HepG2 (cell line): ENCODE measurements around the gene SLC27A3. TPM values are rescaled to one million over a fixed set of nuclear protein-coding genes. Genes with fewer than 3 reads are reported as not detected.

Source experiments
- ARHGAP35 ChIP-seq: sonication (generic); formaldehyde crosslinking; IDR thresholded peaks from 2 replicates; pipeline ENCODE4 v1.9.0; 2022; ENCODE audit warnings: mild to moderate bottlenecking, inconsistent platforms, moderate library complexity, missing genetic modification reagents, borderline replicate concordance
- ATF2 ChIP-seq: sonication (generic); formaldehyde crosslinking; IDR thresholded peaks from 2 replicates; pipeline ENCODE4 v1.4.0; 2020; ENCODE audit warnings: missing genetic modification reagents
- CBX2 ChIP-seq, 2 experiments: fragments of 200-600 bp in 1 of 2; sonication (generic); formaldehyde crosslinking in 1 of 2; IDR thresholded peaks; 2 replicates each; pipeline versions ENCODE4 v1.7.0 to v1.8.1; 2018 to 2022; ENCODE audit warnings: low read depth in 2 of 2, low read length in 1 of 2, mild to moderate bottlenecking in 1 of 2, missing genetic modification reagents in 1 of 2
- ERF ChIP-seq: IDR thresholded peaks from 2 replicates; pipeline ENCODE4 v1.6.1; 2018; ENCODE audit warnings: missing biosample characterization, missing genetic modification reagents
- HDAC2 ChIP-seq: sonication (generic); formaldehyde crosslinking; IDR thresholded peaks from 2 replicates; pipeline ENCODE4 v1.4.0; 2020; ENCODE audit warnings: missing genetic modification reagents
- HES4 ChIP-seq: sonication (generic); formaldehyde crosslinking; IDR thresholded peaks from 2 replicates; pipeline ENCODE4 v1.9.0; 2021; ENCODE audit warnings: mild to moderate bottlenecking, missing genetic modification reagents, borderline replicate concordance
- HOXA5 ChIP-seq: sonication (generic); formaldehyde crosslinking; IDR thresholded peaks from 2 replicates; pipeline ENCODE4 v1.4.0; 2020; ENCODE audit warnings: missing genetic modification reagents
- ISL2 ChIP-seq: sonication (generic); formaldehyde crosslinking; IDR thresholded peaks from 2 replicates; pipeline ENCODE4 v1.5.0; 2020; ENCODE audit warnings: missing genetic modification reagents
- JUND ChIP-seq: sonication (generic); formaldehyde crosslinking; IDR thresholded peaks from 2 replicates; pipeline ENCODE4 v1.8.0; 2022; ENCODE audit warnings: mild to moderate bottlenecking, missing genetic modification reagents
- KLF16 ChIP-seq, 2 experiments: sonication (generic) in 1 of 2; formaldehyde crosslinking in 1 of 2; IDR thresholded peaks; 2 replicates each; pipeline versions ENCODE4 v1.6.1 to v1.8.0; 2016 to 2023; ENCODE audit warnings: missing genetic modification reagents in 2 of 2, missing compliant biosample characterization in 1 of 2
- MIXL1 ChIP-seq: IDR thresholded peaks from 2 replicates; pipeline ENCODE4 v1.6.1; 2016
- MYC ChIP-seq: sonication (generic); formaldehyde crosslinking; IDR thresholded peaks from 2 replicates; pipeline ENCODE4 v1.9.0; 2021; ENCODE audit warnings: missing genetic modification reagents, borderline replicate concordance
- MYNN ChIP-seq: sonication (generic); formaldehyde crosslinking; IDR thresholded peaks from 2 replicates; pipeline ENCODE4 v1.4.0; 2020; ENCODE audit warnings: mild to moderate bottlenecking, low read depth, missing genetic modification reagents
- NCOA2 ChIP-seq: sonication (generic); formaldehyde crosslinking; IDR thresholded peaks from 2 replicates; pipeline ENCODE4 v1.8.0; 2022; ENCODE audit warnings: inconsistent platforms
- NFKB2 ChIP-seq: sonication (generic); formaldehyde crosslinking; IDR thresholded peaks from 2 replicates; pipeline ENCODE4 v1.4.0; 2020; ENCODE audit warnings: missing genetic modification reagents, borderline replicate concordance
- POLR2AphosphoS5 ChIP-seq: IDR thresholded peaks from 2 replicates; pipeline ENCODE4 v1.6.1; 2012; ENCODE audit warnings: low read depth, low read length
- PREB ChIP-seq: sonication (generic); formaldehyde crosslinking; IDR thresholded peaks from 2 replicates; pipeline ENCODE4 v1.4.0; 2020; ENCODE audit warnings: missing genetic modification reagents
- RELA ChIP-seq: sonication (generic); formaldehyde crosslinking; IDR thresholded peaks from 2 replicates; pipeline ENCODE4 v1.4.0; 2020; ENCODE audit warnings: missing genetic modification reagents
- REPIN1 ChIP-seq: sonication (generic); formaldehyde crosslinking; IDR thresholded peaks from 2 replicates; pipeline ENCODE4 v1.8.0; 2022; ENCODE audit warnings: missing genetic modification reagents, low read depth, mild to moderate bottlenecking, borderline replicate concordance
- RXRA ChIP-seq: sonication (generic); formaldehyde crosslinking; IDR thresholded peaks from 2 replicates; pipeline ENCODE4 v1.5.1; 2020; ENCODE audit warnings: missing genetic modification reagents
- SMAD3 ChIP-seq: sonication (generic); formaldehyde crosslinking; IDR thresholded peaks from 2 replicates; pipeline ENCODE4 v1.4.0; 2020; ENCODE audit warnings: missing genetic modification reagents
- SP4 ChIP-seq: sonication (generic); formaldehyde crosslinking; IDR thresholded peaks from 2 replicates; pipeline ENCODE4 v1.8.1; 2023; ENCODE audit warnings: mild to moderate bottlenecking, missing genetic modification reagents
- TBX2 ChIP-seq: sonication (generic); formaldehyde crosslinking; IDR thresholded peaks from 2 replicates; pipeline ENCODE4 v1.5.0; 2020; ENCODE audit warnings: missing genetic modification reagents, mild to moderate bottlenecking, borderline replicate concordance
- TOE1 ChIP-seq: sonication (generic); formaldehyde crosslinking; IDR thresholded peaks from 2 replicates; pipeline ENCODE4 v1.4.0; 2020; ENCODE audit warnings: mild to moderate bottlenecking, missing genetic modification reagents
- XRCC5 ChIP-seq: fragments of 200-400 bp; formaldehyde crosslinking; optimal IDR thresholded peaks from 2 replicates; pipeline ENCODE3; 2017; ENCODE audit warnings: mild to moderate bottlenecking, low read length
- ZNF274 ChIP-seq: sonication (generic); formaldehyde crosslinking; IDR thresholded peaks from 2 replicates; pipeline ENCODE4 v1.5.1; 2020; ENCODE audit warnings: mild to moderate bottlenecking, missing genetic modification reagents
- ZNF546 ChIP-seq: sonication (generic); formaldehyde crosslinking; conservative IDR thresholded peaks from 2 replicates; pipeline ENCODE4 v1.8.1; 2023; ENCODE audit warnings: mild to moderate bottlenecking, missing genetic modification reagents
- ZNF614 ChIP-seq: IDR thresholded peaks from 2 replicates; pipeline ENCODE4 v1.6.1; 2018; ENCODE audit warnings: missing biosample characterization, missing genetic modification reagents, inconsistent platforms, borderline replicate concordance
- ZNF839 ChIP-seq: sonication (generic); formaldehyde crosslinking; IDR thresholded peaks from 2 replicates; pipeline ENCODE4 v1.4.0; 2020; ENCODE audit warnings: missing genetic modification reagents, mild to moderate bottlenecking, borderline replicate concordance
- polyA plus RNA-seq, 8 experiments: library from polyadenylated mRNA; depleted of rRNA in 3 of 8; stranded (reverse) in 7 of 8; unstranded in 1 of 8; fragments of >200 nt; fragmentation: Illumina TruSeq in 4 of 8; extraction: Trizol in 4 of 8; gene quantifications; 2 replicates each; pipeline versions ENCODE4 v1.2.1 to v1.2.3, GENCODE V29; 2011 to 2016; ENCODE audit warnings: low read depth in 4 of 8, missing spikeins in 1 of 8, mixed read lengths in 1 of 8; ENCODE audit not compliant: insufficient read depth in 1 of 8
- total RNA-seq, 5 experiments: library from RNA; depleted of rRNA; stranded (reverse); fragments of >200 nt; fragmentation: Illumina TruSeq; extraction: Trizol; gene quantifications; 2 replicates each; pipeline ENCODE4 v1.2.3, GENCODE V29; 2016; ENCODE audit warnings: low read depth in 1 of 5

The SLC27A3 gene
- total and polyA plus RNA-seq, 2 of the 13 experiments (the other 11 are each of a cell fraction or from before 2014, with no cell fraction given) = 4.3 to 10.3 TPM

- TF ChIP-seq REPIN1 (CRISPR knock-in tag) = peak; percentile 24
- no peak for TF ChIP-seq ATF2 (CRISPR knock-in tag)
- TF ChIP-seq CBX2 (IDR thresholded peaks at IDR 0.05; ENCODE audit: low read depth, low read length) = no peak
- TF ChIP-seq CBX2 (CRISPR knock-in tag; IDR thresholded peaks at IDR 0.05; ENCODE audit: low read depth) = 0 out of 2 replicates have a peak, but pooled peaks have one; percentile 60
- peak; percentile 40 for TF ChIP-seq XRCC5
- peak; percentile 26; the same call in 1 of the 2 replicates for TF ChIP-seq MYC (CRISPR knock-in tag)
- TF ChIP-seq HES4 = peak; percentile 17; the same call in 1 of the 2 replicates
- no peak for TF ChIP-seq NCOA2 (CRISPR knock-in tag)
- no peak for TF ChIP-seq MIXL1
- TF ChIP-seq PREB (CRISPR knock-in tag) = no peak
- TF ChIP-seq HOXA5 (CRISPR knock-in tag) = peak; percentile 14; the same call in 1 of the 2 replicates
- peak; percentile 44; the same call in 1 of the 2 replicates for TF ChIP-seq JUND (CRISPR knock-in tag)
- 0 out of 2 replicates have a peak, but pooled peaks have one; percentile 47 for TF ChIP-seq POLR2AphosphoS5
- TF ChIP-seq ISL2 (CRISPR knock-in tag) = peak; percentile 22; the same call in 1 of the 2 replicates
- TF ChIP-seq ZNF546 (CRISPR knock-in tag) = peak; percentile 81; the same call in 1 of the 2 replicates
- peak; percentile 29; the same call in 1 of the 2 replicates for TF ChIP-seq HDAC2 (CRISPR knock-in tag)
- TF ChIP-seq ZNF839 = no peak
- TF ChIP-seq MYNN (CRISPR knock-in tag) = no peak
- peak; percentile 44; the same call in 1 of the 2 replicates for TF ChIP-seq ERF (CRISPR knock-in tag)
- TF ChIP-seq RXRA (CRISPR knock-in tag) = peak; percentile 69; the same call in 1 of the 2 replicates
- 0 out of 4 replicates have a peak, but pooled peaks of 1 of the 2 experiments have one; percentile 45 for TF ChIP-seq KLF16 (CRISPR knock-in tag; IDR thresholded peaks at IDR 0.05)
- TF ChIP-seq ZNF274 (CRISPR knock-in tag) = peak; percentile 74
- peak; percentile 24; the same call in 1 of the 2 replicates for TF ChIP-seq ZNF614 (CRISPR knock-in tag)
- TF ChIP-seq NFKB2 (CRISPR knock-in tag) = peak; percentile 42; the same call in 1 of the 2 replicates
- TF ChIP-seq SMAD3 (CRISPR knock-in tag) = no peak
- peak; percentile 64; the same call in 1 of the 2 replicates for TF ChIP-seq TBX2 (CRISPR knock-in tag)
- 0 out of 2 replicates have a peak, but pooled peaks have one; percentile 48 for TF ChIP-seq RELA (CRISPR knock-in tag)
- peak; percentile 58; the same call in 1 of the 2 replicates for TF ChIP-seq SP4 (CRISPR knock-in tag)
- TF ChIP-seq ARHGAP35 = peak; percentile 52; the same call in 1 of the 2 replicates
- TF ChIP-seq TOE1 = no peak; the same call in 1 of the 2 replicates
Observed at GRCh38 chr1:153775458-153776327, 486 bp downstream of the SLC27A3 start (continued).
